Activated CD4-positive, alpha-beta memory T cell treated with anti-CD3 and anti-CD28 coated beads for 36 hours (primary cell): ENCODE data around the gene ACOT4. TPM values are rescaled to one million over a fixed set of nuclear protein-coding genes. Genes with fewer than 3 reads are reported as not detected.
"Not testable (repeated sequence)": the region's sequence is repeated elsewhere in the genome, so short reads cannot be mapped to it uniquely, and the experiment has no call there.

ENCODE experiments used
- CTCF ChIA-PET: fragments of 350-600 bp; sonication (Branson Sonifier 250); formaldehyde crosslinking; loops from one replicate; lab custom pipeline; 2021; ENCODE audit warnings: antibody characterized with exemption, inconsistent platforms; lab: Charles Lee
- POLR2A ChIA-PET: fragments of 350-600 bp; sonication (Branson Sonifier 250); formaldehyde crosslinking; loops from one replicate; lab custom pipeline; 2021; ENCODE audit warnings: antibody characterized with exemption; lab: Charles Lee
- DNase-seq: peaks from one replicate; pipeline ENCODE4 v3.0.0-alpha.2; 2020
- H3K27ac Mint-ChIP-seq: one replicate; pipeline ENCODE4 v1.8.0; 2021; ENCODE audit warnings: mixed read lengths
- H3K27me3 Mint-ChIP-seq: one replicate; pipeline ENCODE4 v1.8.0; 2021; ENCODE audit warnings: mixed read lengths
- H3K36me3 Mint-ChIP-seq: one replicate; pipeline ENCODE4 v1.8.0; 2021; ENCODE audit warnings: mixed read lengths
- H3K4me1 Mint-ChIP-seq: one replicate; pipeline ENCODE4 v1.8.0; 2021; ENCODE audit warnings: low read depth, mixed read lengths
- H3K4me3 Mint-ChIP-seq: one replicate; pipeline ENCODE4 v1.8.0; 2021; ENCODE audit warnings: mild to moderate bottlenecking, mixed read lengths
- H3K9me3 Mint-ChIP-seq: one replicate; pipeline ENCODE4 v1.8.0; 2021; ENCODE audit warnings: mixed read lengths
- intact Hi-C: fragments of 100-400 bp; cut with micrococcal nuclease; formaldehyde crosslinking; loops from one replicate; pipeline ENCODE4 v1.15.1; 2023
- total RNA-seq, 2 experiments: library from RNA; stranded (reverse); gene quantifications; one replicate each; pipeline ENCODE4 v1.2.3, GENCODE V29; 2021

ACOT4 gene
- total RNA-seq, 2 experiments from 2014 or later: 3.2 to 3.3 TPM

- H3K4me3 Mint-ChIP-seq, H3K27me3 Mint-ChIP-seq, H3K36me3 Mint-ChIP-seq, H3K27ac Mint-ChIP-seq, intact Hi-C loops, H3K4me1 Mint-ChIP-seq, H3K9me3 Mint-ChIP-seq, DNase-seq, POLR2A ChIA-PET: not testable (repeated sequence)
- CTCF ChIA-PET: interaction anchor here (1.0 to 7.6 kb wide), 2 partner anchors 35 to 128 kb away, joined by 4 to 100 read pairs; no protein-coding TSS in a partner anchor
Observed at GRCh38 chr14:73636355-73636754, 44.7 kb downstream of the ACOT4 start.

DNA sequence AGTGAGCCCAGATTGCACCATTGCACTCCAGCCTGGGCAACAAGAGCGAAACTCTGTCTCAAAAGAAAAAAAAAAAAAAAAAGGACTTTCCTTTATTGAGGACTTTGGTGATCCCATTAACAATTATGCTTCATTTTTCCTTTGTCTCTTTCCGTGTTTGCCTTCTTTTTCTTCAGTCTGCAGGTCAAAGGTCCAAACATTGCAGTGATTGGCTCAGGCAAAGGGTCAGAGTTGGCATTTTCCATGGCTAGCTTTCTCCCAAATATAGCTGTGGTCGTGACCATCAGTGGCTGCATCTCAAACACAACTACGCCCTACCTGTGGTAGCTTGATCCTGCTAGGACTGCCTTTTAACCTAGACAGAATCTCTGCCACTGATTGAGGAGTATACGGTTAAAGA is 46.2 kb downstream of the ACOT4 start:
- Mint-ChIP-seq H3K4me3 (no peak overlapping the region), H3K36me3 (no peaks in the 10 kb centered on the region), H3K9me3 (no peaks in the 10 kb centered on the region), H3K27ac (no peak overlapping the region), H3K4me1 (peaks cover 9% of the 10 kb centered on the region), H3K27me3 (peaks cover 3% of the 10 kb centered on the region)
- intact Hi-C loops: no loop called here
- CTCF ChIA-PET: interaction anchor here (1.1 kb wide), 1 partner anchor 68 kb away, joined by 5 read pairs; no protein-coding TSS in a partner anchor
- POLR2A ChIA-PET: interaction anchor here (0.6 kb wide), 1 partner anchor 506 kb away, joined by 4 read pairs; no protein-coding TSS in a partner anchor
- DNase-seq: no peak

DNA sequence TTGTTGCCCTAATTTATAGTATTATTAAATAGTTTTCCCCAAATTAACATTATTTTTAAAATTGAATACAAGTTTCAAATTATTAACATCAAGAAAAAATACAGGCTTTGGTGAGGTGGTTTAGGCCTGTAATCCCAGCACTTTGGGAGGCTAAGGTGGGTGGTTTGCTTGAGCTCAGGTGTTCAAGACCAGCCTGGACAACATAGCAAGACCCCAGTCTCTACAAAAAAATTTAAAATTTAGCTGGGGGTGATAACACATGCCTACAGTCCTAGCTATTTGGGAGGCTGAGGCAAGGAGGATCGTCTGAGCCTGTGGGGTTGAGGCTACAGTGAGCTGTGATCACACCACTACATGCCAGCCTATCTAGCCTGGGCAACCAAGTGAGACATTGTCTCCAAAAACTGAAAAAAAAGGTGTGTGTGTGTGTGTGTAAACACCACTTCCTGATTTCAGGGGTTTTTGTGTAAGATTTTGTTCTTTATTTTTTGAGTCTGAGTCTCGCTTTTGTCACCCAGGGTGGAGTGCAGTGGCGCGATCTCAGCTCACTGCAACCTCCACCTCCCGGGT is 49.2 kb downstream of the ACOT4 start:
- peaks cover 18% of the 10 kb centered on the region for H3K4me1 Mint-ChIP-seq
- ChIA-PET CTCF (no interaction called here), POLR2A (no interaction called here)
- no peaks in the 10 kb centered on the region for H3K27me3 Mint-ChIP-seq
- H3K4me3 Mint-ChIP-seq: no peak overlapping the region
- intact Hi-C loops: no loop called here
- peaks cover 2% of the 10 kb centered on the region for H3K36me3 Mint-ChIP-seq
- no peak overlapping the region for H3K27ac Mint-ChIP-seq
- DNase-seq: no peak
- no peaks in the 10 kb centered on the region for H3K9me3 Mint-ChIP-seq

- Mint-ChIP-seq H3K27ac (peak within 1 kb of the TSS; percentile 74), H3K36me3 (peaks cover 2% of the 10 kb centered on the region), H3K27me3 (no peaks in the 10 kb centered on the region), H3K4me1 (peaks cover 15% of the 10 kb centered on the region), H3K4me3 (peak within 1 kb of the TSS; percentile 93), H3K9me3 (no peaks in the 10 kb centered on the region)
- DNase-seq: peak; percentile 95
- POLR2A ChIA-PET: interaction anchor here (0.9 to 1.3 kb wide), 5 partner anchors 32 to 507 kb away, joined by 3 to 6 read pairs (median 3); partner anchors contain the start of gene RIOX1
- CTCF ChIA-PET: interaction anchor here (0.5 to 0.8 kb wide), 2 partner anchors 116 to 136 kb away, joined by 3 to 4 read pairs; no protein-coding TSS in a partner anchor
- intact Hi-C loops: loop anchor here (1.0 kb wide), 1 partner anchor 68 kb away; no protein-coding TSS in a partner anchor
Observed at GRCh38 chr14:73644531-73645247, 53.0 kb downstream of the ACOT4 start, which contains the start of gene DNAL1. TSS of gene DNAL1 (plus strand) at chr14:73644986. CDS start at chr14:73645040, 54 bp downstream.

DNA sequence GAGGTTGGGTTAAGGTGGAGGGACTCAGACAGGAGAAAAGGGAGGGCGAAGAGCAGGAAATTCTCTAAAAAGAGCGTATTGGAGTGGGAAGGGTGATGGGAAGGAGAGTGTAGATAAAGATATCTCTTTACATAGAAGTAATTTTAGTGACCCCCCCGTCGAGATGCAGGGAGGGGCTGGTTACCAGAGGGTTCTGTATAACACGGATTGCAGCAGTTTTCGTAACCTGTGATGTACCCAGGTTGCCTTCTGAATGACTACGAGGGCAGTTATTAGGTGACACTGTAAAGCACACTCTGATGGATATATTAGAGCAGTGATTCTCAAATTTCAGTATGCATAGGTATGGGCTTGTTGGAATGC is 53.6 kb downstream of the ACOT4 start:
- H3K27me3 Mint-ChIP-seq: no peaks in the 10 kb centered on the region
- ChIA-PET CTCF (interaction anchor here (2.8 kb wide), 1 partner anchor 12 kb away, joined by 8 read pairs; no protein-coding TSS in a partner anchor), POLR2A (interaction anchor here (0.9 to 1.3 kb wide), 3 partner anchors 65 to 508 kb away, joined by 3 to 6 read pairs (median 3); partner anchors contain the start of gene RIOX1)
- H3K9me3 Mint-ChIP-seq: no peaks in the 10 kb centered on the region
- intact Hi-C loops: no loop called here
- DNase-seq: no peak
- peak overlapping the region; percentile 93 for H3K4me3 Mint-ChIP-seq
- H3K36me3 Mint-ChIP-seq: peaks cover 2% of the 10 kb centered on the region
- H3K4me1 Mint-ChIP-seq: peaks cover 15% of the 10 kb centered on the region
- H3K27ac Mint-ChIP-seq: peak overlapping the region; percentile 74

Other genes with a start within 250 kb of the ACOT4 start
- gene NUMB, start 133.3 kb upstream of the ACOT4 start, total RNA-seq: 10 to 100 TPM; 45.0 to 46.9 TPM
- gene RIOX1, start 100.9 kb upstream of the ACOT4 start, total RNA-seq: 10 to 100 TPM; 13.9 to 15.5 TPM
- gene ACOT1, start 54.7 kb upstream of the ACOT4 start, total RNA-seq: 1 to 10 TPM in 1 of 2 experiments, under 1 TPM in 1; 0.80 to 1.2 TPM
- gene HEATR4, start 32.9 kb upstream of the ACOT4 start, total RNA-seq: under 1 TPM in 1 of 2 experiments, not detected in 1; 0.19 TPM
- 1 to 10 TPM; 4.8 TPM for gene ACOT2, start 22.7 kb upstream of the ACOT4 start, total RNA-seq
- not detected for gene ACOT6, start 20.6 kb downstream of the ACOT4 start, total RNA-seq
- 1 to 10 TPM; 4.1 to 6.2 TPM for gene DNAL1, start 53.1 kb downstream of the ACOT4 start, total RNA-seq
- gene PNMA1, start 122.5 kb downstream of the ACOT4 start, total RNA-seq: 10 to 100 TPM; 28.2 to 28.3 TPM